ENCODE measurements around the gene ACOXL. TPM values are rescaled to one million over a fixed set of nuclear protein-coding genes. Genes with fewer than 3 reads are reported as not detected.

The ACOXL gene
- total and polyA plus RNA-seq, 2 of the 8 experiments (the other 6 are each of a cell fraction or from before 2014, with no cell fraction given) = 11.4 to 20.6 TPM

- TF ChIP-seq CHD7 (IDR thresholded peaks at IDR 0.05; ENCODE audit: insufficient replicate concordance, low read length) (no peak), POLR2AphosphoS5 (IDR thresholded peaks at IDR 0.05; ENCODE audit: low read depth, low read length) (no peak), EGR1 (IDR thresholded peaks at IDR 0.05; ENCODE audit: borderline replicate concordance, low read depth, low read length) (no peak), SP2 (IDR thresholded peaks at IDR 0.05; ENCODE audit: low read length) (no peak), BACH1 (IDR thresholded peaks at IDR 0.05; ENCODE audit: low read length) (no peak), SP1 (IDR thresholded peaks at IDR 0.05; ENCODE audit: low read depth, low read length) (no peak), SRF (IDR thresholded peaks at IDR 0.05; ENCODE audit: low read depth, low read length) (no peak), RXRA (IDR thresholded peaks at IDR 0.05; ENCODE audit: insufficient read depth, low read depth, low read length) (no peak), USF2 (IDR thresholded peaks at IDR 0.05; ENCODE audit: low read length) (no peak), NRF1 (IDR thresholded peaks at IDR 0.05; ENCODE audit: low read depth, low read length) (no peak)
Measured at GRCh38 chr2:111041398-111042202, 309.2 kb downstream of the ACOXL start (continued).
